Measurements from ENCODE around the gene RNF32. TPM values are rescaled to one million over a fixed set of nuclear protein-coding genes. Genes with fewer than 3 reads are reported as not detected.

The RNF32 gene
- total RNA-seq, 2 donors from 2014 or later: not detected

- H3K27me3 ChIP-seq (replicated peaks; ENCODE audit: insufficient read depth): no peaks in the 10 kb centered on the region
- H3K36me3 ChIP-seq: peaks cover 25% of the 10 kb centered on the region
- no peaks in the 10 kb centered on the region for H3K9me3 ChIP-seq
- H3K27ac ChIP-seq: no peak overlapping the region
- no peak for DNase-seq (ENCODE audit: low spot score)
- H3K4me3 ChIP-seq: no peak overlapping the region
- TF ChIP-seq CTCF (IDR thresholded peaks at IDR 0.05): no peak
- no peak for ATAC-seq (ENCODE audit: insufficient number of reproducible peaks, low FRiP score, low read depth)
- H3K4me1 ChIP-seq (ENCODE audit: control insufficient read depth in 1 of 2, low read depth in 2 of 2): no peaks in the 10 kb centered on the region
Measured at GRCh38 chr7:156676263-156676662, 35.7 kb downstream of the RNF32 start.

GRCh38 chr7:156677374-156678054 lies 36.9 kb downstream of the RNF32 start:
- no peak overlapping the region for H3K27ac ChIP-seq
- H3K27me3 ChIP-seq (replicated peaks; ENCODE audit: insufficient read depth): no peaks in the 10 kb centered on the region
- ATAC-seq (ENCODE audit: insufficient number of reproducible peaks, low FRiP score, low read depth) (no peak), DNase-seq (ENCODE audit: low spot score) (no peak)
- no peaks in the 10 kb centered on the region for H3K9me3 ChIP-seq
- H3K4me3 ChIP-seq: no peak overlapping the region
- peaks cover 25% of the 10 kb centered on the region for H3K36me3 ChIP-seq
- no peak for TF ChIP-seq CTCF (IDR thresholded peaks at IDR 0.05)
- no peaks in the 10 kb centered on the region for H3K4me1 ChIP-seq (ENCODE audit: control insufficient read depth in 1 of 2, low read depth in 2 of 2)

DNA sequence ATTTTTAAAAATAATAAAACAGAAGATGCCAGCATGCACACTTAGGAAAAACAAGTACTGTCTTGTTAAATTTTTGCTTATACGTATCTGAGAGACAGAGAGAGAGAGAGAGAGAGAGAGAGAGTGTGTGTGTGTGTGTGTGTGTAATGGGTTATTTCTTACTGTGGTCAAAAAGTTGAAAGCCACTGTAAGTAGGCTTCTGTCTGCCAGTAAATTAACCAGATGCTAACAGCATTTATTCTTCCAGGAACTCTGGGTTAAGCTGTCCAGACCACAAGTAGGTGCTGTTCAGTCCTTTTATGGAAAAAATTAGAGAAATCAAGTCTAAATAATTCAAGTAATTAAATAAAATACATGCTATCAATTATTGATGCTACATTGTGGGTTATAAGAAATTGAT lies 39.7 kb downstream of the RNF32 start:
- Histone ChIP-seq H3K27ac (no peak overlapping the region), H3K36me3 (peaks cover 29% of the 10 kb centered on the region), H3K27me3 (replicated peaks; ENCODE audit: insufficient read depth) (no peaks in the 10 kb centered on the region), H3K4me3 (no peak overlapping the region), H3K4me1 (ENCODE audit: control insufficient read depth in 1 of 2, low read depth in 2 of 2) (no peaks in the 10 kb centered on the region), H3K9me3 (no peaks in the 10 kb centered on the region)
- TF ChIP-seq CTCF (IDR thresholded peaks at IDR 0.05): no peak
- ATAC-seq (ENCODE audit: insufficient number of reproducible peaks, low FRiP score, low read depth): no peak
- DNase-seq (ENCODE audit: low spot score): no peak

DNA sequence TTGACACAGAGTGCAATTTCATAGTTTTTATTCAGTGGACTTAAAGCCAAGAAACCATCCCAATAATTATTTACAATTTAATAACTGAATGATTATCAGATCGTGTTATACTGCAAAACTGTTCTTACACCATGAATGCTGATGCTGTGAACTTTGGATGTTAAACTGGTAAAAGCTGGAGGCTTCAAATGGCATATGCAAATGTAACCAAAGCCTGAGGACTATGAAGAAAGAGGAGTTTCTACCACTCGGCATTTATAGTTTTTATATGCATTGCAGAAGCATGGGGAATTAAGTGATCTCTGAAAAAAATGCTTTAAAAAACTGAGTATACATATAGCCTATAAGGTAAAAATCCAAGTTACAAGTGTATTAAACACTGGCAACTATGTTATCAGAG lies 42.4 kb downstream of the RNF32 start:
- no peak for TF ChIP-seq CTCF (IDR thresholded peaks at IDR 0.05)
- no peak for ATAC-seq (ENCODE audit: insufficient number of reproducible peaks, low FRiP score, low read depth)
- H3K36me3 ChIP-seq: peaks cover 18% of the 10 kb centered on the region

GRCh38 chr7:156684251-156684650 lies 43.7 kb downstream of the RNF32 start:
- no peaks in the 10 kb centered on the region for H3K27me3 ChIP-seq (replicated peaks; ENCODE audit: insufficient read depth)
- H3K36me3 ChIP-seq: peaks cover 5% of the 10 kb centered on the region
- no peak for DNase-seq (ENCODE audit: low spot score)
- H3K4me1 ChIP-seq (ENCODE audit: control insufficient read depth in 1 of 2, low read depth in 2 of 2): no peaks in the 10 kb centered on the region
- no peak overlapping the region for H3K4me3 ChIP-seq
- TF ChIP-seq CTCF (IDR thresholded peaks at IDR 0.05): no peak
- ATAC-seq (ENCODE audit: insufficient number of reproducible peaks, low FRiP score, low read depth): no peak
- no peak overlapping the region for H3K27ac ChIP-seq
- no peaks in the 10 kb centered on the region for H3K9me3 ChIP-seq

More for the DNA sequence above, 42.4 kb downstream of the RNF32 start:
- Histone ChIP-seq H3K27ac (no peak overlapping the region), H3K9me3 (no peaks in the 10 kb centered on the region), H3K4me3 (no peak overlapping the region), H3K27me3 (replicated peaks; ENCODE audit: insufficient read depth) (no peaks in the 10 kb centered on the region), H3K4me1 (ENCODE audit: control insufficient read depth in 1 of 2, low read depth in 2 of 2) (no peaks in the 10 kb centered on the region)
- DNase-seq (ENCODE audit: low spot score): no peak
